GM12875 (cell line): ENCODE measurements around the gene TMX3.

ENCODE experiments used
- H3K4me3 ChIP-seq: one replicate; pipeline ENCODE4 v1.5.1; 2011; ENCODE audit warnings: low read depth, low read length, control low read depth
- TF ChIP-seq, protein P1 (sequence below): IDR thresholded peaks from 2 replicates; pipeline ENCODE4 v1.5.1; 2011; ENCODE audit warnings: low read depth, mild to moderate bottlenecking, control low read depth, inconsistent platforms, low read length, moderate library complexity, borderline replicate concordance; ENCODE audit not compliant: insufficient read depth

The TMX3 gene

DNA sequence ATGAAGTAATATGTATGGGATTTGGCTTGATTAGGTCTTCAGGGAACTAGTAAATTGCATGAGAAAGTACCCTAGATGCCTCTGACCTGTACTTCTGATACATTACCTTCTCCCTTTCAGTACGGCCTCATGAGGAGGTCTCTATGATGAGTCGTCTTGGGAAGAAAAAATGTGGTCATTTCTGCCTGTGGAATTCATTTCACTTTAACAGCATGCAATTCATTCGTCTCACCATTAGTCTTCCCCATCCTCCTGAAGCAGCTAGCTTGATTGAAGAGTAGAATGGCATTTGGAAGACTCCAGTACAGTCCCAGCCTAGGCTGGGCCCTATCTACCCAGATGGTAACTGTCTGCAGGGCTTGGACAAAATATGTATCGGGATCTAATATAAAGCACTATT, 52.2 kb downstream of the TMX3 start:
- TF ChIP-seq, protein P1, sequence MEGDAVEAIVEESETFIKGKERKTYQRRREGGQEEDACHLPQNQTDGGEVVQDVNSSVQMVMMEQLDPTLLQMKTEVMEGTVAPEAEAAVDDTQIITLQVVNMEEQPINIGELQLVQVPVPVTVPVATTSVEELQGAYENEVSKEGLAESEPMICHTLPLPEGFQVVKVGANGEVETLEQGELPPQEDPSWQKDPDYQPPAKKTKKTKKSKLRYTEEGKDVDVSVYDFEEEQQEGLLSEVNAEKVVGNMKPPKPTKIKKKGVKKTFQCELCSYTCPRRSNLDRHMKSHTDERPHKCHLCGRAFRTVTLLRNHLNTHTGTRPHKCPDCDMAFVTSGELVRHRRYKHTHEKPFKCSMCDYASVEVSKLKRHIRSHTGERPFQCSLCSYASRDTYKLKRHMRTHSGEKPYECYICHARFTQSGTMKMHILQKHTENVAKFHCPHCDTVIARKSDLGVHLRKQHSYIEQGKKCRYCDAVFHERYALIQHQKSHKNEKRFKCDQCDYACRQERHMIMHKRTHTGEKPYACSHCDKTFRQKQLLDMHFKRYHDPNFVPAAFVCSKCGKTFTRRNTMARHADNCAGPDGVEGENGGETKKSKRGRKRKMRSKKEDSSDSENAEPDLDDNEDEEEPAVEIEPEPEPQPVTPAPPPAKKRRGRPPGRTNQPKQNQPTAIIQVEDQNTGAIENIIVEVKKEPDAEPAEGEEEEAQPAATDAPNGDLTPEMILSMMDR, result no peak
- no peak overlapping the region for H3K4me3 ChIP-seq

DNA sequence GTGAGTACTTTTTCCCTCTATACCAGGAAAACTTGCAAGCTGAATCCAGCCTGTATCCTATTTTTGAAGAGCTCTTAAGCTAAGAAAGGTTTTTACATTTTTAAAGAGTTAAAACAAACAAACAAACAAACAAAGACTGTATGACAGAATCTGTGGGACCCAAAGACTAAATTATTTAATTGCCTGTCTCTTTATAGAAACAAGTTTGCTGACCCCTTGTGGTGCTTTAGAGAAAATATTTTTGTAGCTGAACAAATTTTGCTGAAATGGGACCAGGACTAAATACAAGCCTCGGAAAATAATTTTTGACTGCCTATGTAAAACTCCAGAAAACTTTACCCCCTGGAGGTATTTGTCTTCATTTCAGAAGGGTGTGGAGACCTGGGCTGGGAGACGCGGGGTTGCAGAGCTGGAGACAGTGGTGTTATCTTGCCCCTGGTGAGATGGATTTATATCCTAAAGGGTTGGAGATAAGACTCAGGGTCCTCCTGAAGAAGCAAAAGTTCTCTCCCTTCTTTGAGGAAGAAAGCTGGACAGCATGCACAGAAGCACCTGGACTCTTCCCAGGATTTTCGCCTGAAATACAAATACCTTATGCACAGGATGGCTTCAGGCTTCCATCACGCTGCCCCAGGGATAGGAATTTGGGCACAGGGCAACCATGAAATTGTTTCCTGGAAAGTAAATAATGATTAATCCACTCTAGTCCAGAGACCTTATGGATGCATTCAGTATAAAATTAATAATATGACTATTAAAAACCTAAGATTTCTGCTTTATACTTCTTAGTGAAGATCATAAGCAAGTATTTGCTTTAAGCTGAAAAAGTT, 54.3 kb downstream of the TMX3 start:
- H3K4me3 ChIP-seq, result no peak overlapping the region
- TF ChIP-seq, protein P1, result no peak

DNA sequence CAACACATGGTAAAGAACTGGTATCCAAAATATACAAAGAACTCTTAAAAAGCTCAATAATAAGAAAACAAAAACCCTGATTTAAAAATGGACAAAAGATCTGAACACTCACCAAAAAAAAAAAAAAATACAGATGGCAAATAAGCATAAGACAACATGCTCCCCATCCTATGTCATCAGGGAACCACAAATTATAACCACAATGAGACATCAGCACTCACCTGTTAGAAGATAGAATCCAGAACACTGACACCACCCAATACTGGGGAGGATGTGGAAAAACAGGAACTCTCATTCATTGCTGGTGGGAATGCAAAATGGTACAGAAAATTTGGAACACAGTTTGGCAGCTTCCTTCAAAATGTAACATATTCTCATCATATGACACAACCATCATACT, 66.7 kb downstream of the TMX3 start:
- TF ChIP-seq, protein P1, result no peak
- H3K4me3 ChIP-seq, result no peak overlapping the region

DNA sequence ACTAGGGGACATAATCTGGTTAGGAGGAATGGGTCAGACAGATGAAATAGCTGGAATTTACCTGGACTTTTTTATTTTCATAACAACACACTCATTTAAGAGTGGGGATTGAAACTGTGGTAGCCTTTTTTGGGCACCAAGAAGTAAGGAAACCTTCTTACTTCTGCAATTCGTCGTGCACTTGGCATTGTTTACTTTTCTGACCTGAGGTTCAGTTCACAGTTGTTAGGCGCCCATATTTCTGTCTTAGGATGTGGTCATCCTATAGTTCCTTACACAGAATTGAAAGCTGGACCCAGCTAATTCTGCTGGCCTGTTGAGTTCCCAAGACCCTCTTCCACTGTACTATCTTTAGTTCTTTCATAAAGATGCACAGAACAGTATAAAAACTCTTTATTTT, 72.9 kb downstream of the TMX3 start:
- TF ChIP-seq, protein P1, result no peak

DNA sequence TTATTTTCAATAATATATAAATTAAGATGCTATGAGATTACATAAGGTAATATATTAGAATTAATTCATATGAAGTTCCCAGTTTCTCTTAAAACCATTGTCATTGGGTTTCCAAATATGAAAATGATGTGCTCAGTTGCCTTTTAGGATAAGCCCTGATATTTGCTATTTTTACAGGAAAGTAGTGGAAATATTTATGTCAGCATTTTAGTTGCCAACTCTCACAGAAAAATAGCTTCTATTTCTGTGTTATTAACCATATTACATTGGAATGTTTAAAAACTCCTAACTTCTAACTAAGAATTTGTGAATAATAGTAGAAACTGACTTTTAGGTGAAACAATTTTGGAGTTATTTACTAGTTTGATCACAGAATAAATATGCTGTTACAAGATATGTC, 74.0 kb downstream of the TMX3 start:
- no peak overlapping the region for H3K4me3 ChIP-seq
- TF ChIP-seq, protein P1, result no peak

More for the DNA sequence above, 72.9 kb downstream of the TMX3 start:
- no peak overlapping the region for H3K4me3 ChIP-seq

DNA sequence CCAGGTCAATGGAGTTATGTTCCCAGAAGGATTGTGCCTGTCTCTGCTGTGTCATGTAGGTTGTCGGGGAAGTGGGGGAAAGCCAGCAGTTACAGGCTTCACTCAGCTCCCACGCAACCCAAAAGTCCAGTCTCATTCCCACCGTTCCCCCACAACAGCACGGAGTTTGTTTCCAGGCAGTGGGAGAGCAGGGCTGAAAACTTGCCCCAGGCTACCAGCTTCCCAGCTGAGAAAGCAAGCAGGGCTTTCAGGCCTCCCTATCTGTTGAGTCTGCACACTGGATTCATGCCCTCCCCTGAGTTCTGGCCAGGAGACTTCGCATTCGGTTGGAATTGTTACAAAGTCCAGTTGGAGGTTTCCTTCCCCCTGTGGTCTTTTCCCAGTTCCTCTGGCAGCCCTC, 76.3 kb downstream of the TMX3 start:
- H3K4me3 ChIP-seq, result no peak overlapping the region
- TF ChIP-seq, protein P1, result no peak

DNA sequence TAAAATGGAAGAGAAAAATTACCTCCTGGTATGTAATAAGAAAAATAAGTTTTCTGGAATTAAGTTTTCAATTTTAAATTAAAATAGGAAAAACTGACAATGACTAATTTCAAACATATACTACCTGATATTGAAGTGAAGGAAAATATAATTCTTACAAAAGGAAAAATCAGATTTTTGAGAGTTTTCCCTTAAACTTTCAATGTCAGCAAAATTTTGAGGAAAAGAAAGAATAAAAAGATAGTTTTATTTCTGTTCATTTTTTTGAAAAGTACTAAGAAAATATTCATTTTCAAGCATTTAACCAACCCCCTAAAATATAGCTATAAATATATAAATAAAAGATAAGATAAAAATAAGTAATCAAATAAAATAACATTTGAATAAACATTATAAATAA, 87.1 kb downstream of the TMX3 start:
- TF ChIP-seq, protein P1, result no peak
- no peak overlapping the region for H3K4me3 ChIP-seq
